GM12878 (cell line): ENCODE data around the gene POLDIP3. TPM values are rescaled to one million over a fixed set of nuclear protein-coding genes. Genes with fewer than 3 reads are reported as not detected.
A peak's percentile ranks its signal among the peaks of the same experiment; 100 is the strongest.

Experiments
- ATAC-seq: fragments of 200-7000 bp; cut with Tn5 transposase; 3 replicates; pipeline ENCODE4 v1.9.1; 2020; ENCODE audit warnings: mild to moderate bottlenecking, moderate library complexity
- BruUV-seq: library from RNA; stranded (reverse); fragments of 400-500 nt; replicated peaks from 2 replicates; lab custom pipeline; 2021; lab: Mats Ljungman, UMichigan
- CTCF ChIA-PET: fragments of 300-600 bp; sonication (Branson Sonifier 250); formaldehyde crosslinking; extraction: SDS; loops from one replicate; lab custom pipeline; 2021; ENCODE audit warnings: inconsistent platforms; lab: Yijun Ruan, JAX
- POLR2A ChIA-PET: fragments of 350-600 bp; formaldehyde crosslinking; extraction: SDS; loops from one replicate; lab custom pipeline; 2021; ENCODE audit warnings: inconsistent platforms; lab: Charles Lee
- RAD21 ChIA-PET: fragments of 300-600 bp; sonication (Branson Sonifier 250); formaldehyde crosslinking; loops from one replicate; lab custom pipeline; 2023; ENCODE audit warnings: antibody characterized with exemption; ENCODE audit not compliant: unreplicated experiment; lab: Charles Lee
- SMC1A ChIA-PET: fragments of 300-600 bp; sonication (Branson Sonifier 250); formaldehyde crosslinking; loops from one replicate; lab custom pipeline; 2023; ENCODE audit not compliant: unreplicated experiment, uncharacterized antibody; lab: Charles Lee
- DNase-seq: peaks from one replicate; pipeline ENCODE4 v3.0.0-alpha.2; 2011; ENCODE audit warnings: low read depth, low spot score
- FAIRE-seq: peaks from 3 replicates; lab custom pipeline; 2011; peaks lifted over from hg19 to GRCh38; lab: Jason Lieb, UNC
- H2AFZ ChIP-seq: 2 replicates; pipeline ENCODE4 v1.6.0; 2011; ENCODE audit warnings: low read depth, low read length, control low read depth; ENCODE audit not compliant: control insufficient read depth
- H3K27ac ChIP-seq: 2 replicates; pipeline ENCODE4 v1.5.1; 2011; ENCODE audit warnings: control low read depth; ENCODE audit not compliant: control insufficient read depth, insufficient read depth
- H3K27me3 ChIP-seq, 2 experiments: replicated peaks in 1 of 2; 2 replicates each; pipeline versions ENCODE4 v1.6.0 to v1.6.1; 2011; ENCODE audit warnings: low read length in 1 of 2; ENCODE audit not compliant: control insufficient read depth in 2 of 2, insufficient read depth in 2 of 2
- H3K36me3 ChIP-seq, 2 experiments: 2 replicates each; pipeline ENCODE4 v1.5.1; 2011; ENCODE audit warnings: low read length in 1 of 2; ENCODE audit not compliant: control insufficient read depth in 2 of 2, insufficient read depth in 2 of 2
- H3K4me1 ChIP-seq: 2 replicates; pipeline ENCODE4 v1.6.1; 2011; ENCODE audit warnings: mild to moderate bottlenecking, low read length, moderate library complexity, mixed read lengths; ENCODE audit not compliant: control insufficient read depth, insufficient read depth
- H3K4me2 ChIP-seq: 2 replicates; pipeline ENCODE4 v1.6.0; 2011; ENCODE audit warnings: control low read depth; ENCODE audit not compliant: control insufficient read depth, insufficient read depth
- H3K4me3 ChIP-seq: fragments of 200-600 bp; sonication (generic); 2 replicates; pipeline ENCODE4 v1.5.1; 2016
- H3K79me2 ChIP-seq: 2 replicates; pipeline ENCODE4 v1.6.0; 2011; ENCODE audit warnings: low read length; ENCODE audit not compliant: control insufficient read depth, insufficient read depth
- H3K9ac ChIP-seq: 2 replicates; pipeline ENCODE4 v1.8.0; 2011; ENCODE audit warnings: low read length, control low read depth, mixed read lengths; ENCODE audit not compliant: control insufficient read depth, insufficient read depth
- H3K9me3 ChIP-seq: replicated peaks from 3 replicates; pipeline ENCODE4 v1.5.1; 2011; ENCODE audit warnings: mild to moderate bottlenecking, low read length; ENCODE audit not compliant: control insufficient read depth, insufficient read depth
- H4K20me1 ChIP-seq: 2 replicates; pipeline ENCODE4 v1.6.0; 2011; ENCODE audit not compliant: control insufficient read depth, insufficient read depth
- CREM ChIP-seq: IDR thresholded peaks from 2 replicates; pipeline ENCODE4 v1.6.1; 2014; ENCODE audit warnings: antibody characterized with exemption, low read depth
- PBX3 ChIP-seq: IDR thresholded peaks from 2 replicates; pipeline ENCODE4 v1.6.1; 2011; ENCODE audit warnings: mild to moderate bottlenecking, low read depth, low read length, moderate library complexity; ENCODE audit not compliant: insufficient replicate concordance
- SPI1 ChIP-seq: IDR thresholded peaks from 2 replicates; pipeline ENCODE4 v1.6.1; 2011; ENCODE audit warnings: low read depth, mild to moderate bottlenecking, low read length, moderate library complexity, borderline replicate concordance; ENCODE audit not compliant: insufficient read depth
- WGBS: methylation state at CpG from one replicate; pipeline ENCODE4 v1.1.6; 2016; ENCODE audit warnings: low lambda C conversion rate; ENCODE audit not compliant: insufficient replicate concordance, insufficient coverage; ENCODE audit errors: missing lambda C conversion rate; 5-methylcytosine and 5-hydroxymethylcytosine counted together
- in situ Hi-C: fragments of 300-500 bp; cut with MboI; formaldehyde crosslinking; loops from 9 replicates; pipeline ENCODE4 v1.14.3; 2018; ENCODE audit warnings: mixed read lengths
- intact Hi-C: fragments of 100-400 bp; cut with micrococcal nuclease; formaldehyde crosslinking; loops from one replicate; pipeline ENCODE4 v1.14.2; 2022; ENCODE audit not compliant: unreplicated experiment
- polyA plus RNA-seq, 11 experiments: library from polyadenylated mRNA; depleted of rRNA in 4 of 11; unstranded in 6 of 11; stranded (reverse) in 5 of 11; fragments of >200 nt; fragmentation: Nextera tagmentation in 4 of 11; fragmentation: Illumina TruSeq in 1 of 11; extraction: Ambion mirVana in 4 of 11; extraction: Trizol in 1 of 11; gene quantifications; 1 replicate in 1 of 11; 2 replicates in 10 of 11; pipeline versions ENCODE4 v1.2.1 to v1.2.3, GENCODE V29; 2011 to 2016; ENCODE audit warnings: inconsistent platforms in 2 of 11, missing spikeins in 2 of 11, low read depth in 1 of 11
- total RNA-seq, 4 experiments: library from RNA; depleted of rRNA in 3 of 4; stranded (reverse); fragments of >200 nt in 3 of 4; fragmentation: Illumina TruSeq in 1 of 4; extraction: Trizol in 1 of 4; gene quantifications; 2 replicates each; pipeline versions ENCODE4 v1.2.1 to v1.2.3, GENCODE V29; 2013 to 2021
- TF ChIP-seq, protein P1 (sequence below): fragments of 150-350 bp; IDR thresholded peaks from 2 replicates; pipeline ENCODE4 v1.6.1; 2014; ENCODE audit warnings: mild to moderate bottlenecking, low read depth, low read length
- TF ChIP-seq, protein P2 (sequence below): fragments of 450-650 bp; IDR thresholded peaks from 2 replicates; pipeline ENCODE4 v1.6.1; 2017; ENCODE audit warnings: low read depth, mild to moderate bottlenecking, moderate library complexity

Gene POLDIP3
- total and polyA plus RNA-seq, 10 of the 15 experiments (the other 5 are each of a cell fraction or from before 2014, with no cell fraction given): 14.8 to 60.2 (median 49.5) TPM

- Histone ChIP-seq H3K4me3 (no peak overlapping the region), H3K36me3 (peaks cover 0 to 4% of the 10 kb centered on the region in 2 experiments; a peak in 3 of 4 replicates), H2AFZ (no peak overlapping the region), H3K79me2 (peaks cover 28% of the 10 kb centered on the region), H3K9ac (no peak overlapping the region), H3K27ac (no peak overlapping the region), H3K4me1 (peaks cover 19% of the 10 kb centered on the region), H3K4me2 (no peak overlapping the region), H3K9me3 (no peaks in the 10 kb centered on the region), H4K20me1 (no peaks in the 10 kb centered on the region; the same call in 1 of the 2 replicates), H3K27me3 (no peaks in the 10 kb centered on the region)
- no peak for ATAC-seq
- ChIA-PET RAD21 (interaction anchor here (1.5 kb wide), 1 partner anchor 16 kb away, joined by 3 read pairs; no protein-coding TSS in a partner anchor), SMC1A (no interaction called here), CTCF (interaction anchor here (1.0 to 1.4 kb wide), 2 partner anchors 16 to 180 kb away, joined by 3 to 4 read pairs; no protein-coding TSS in a partner anchor), POLR2A (no interaction called here)
- BruUV-seq: no TSS peak
- FAIRE-seq: peak; percentile 90
- in situ Hi-C loops (no loop called here), intact Hi-C loops (no loop called here)
- TF ChIP-seq CREM (no peak), PBX3 (no peak), SPI1 (no peak)
- TF ChIP-seq, protein P1, sequence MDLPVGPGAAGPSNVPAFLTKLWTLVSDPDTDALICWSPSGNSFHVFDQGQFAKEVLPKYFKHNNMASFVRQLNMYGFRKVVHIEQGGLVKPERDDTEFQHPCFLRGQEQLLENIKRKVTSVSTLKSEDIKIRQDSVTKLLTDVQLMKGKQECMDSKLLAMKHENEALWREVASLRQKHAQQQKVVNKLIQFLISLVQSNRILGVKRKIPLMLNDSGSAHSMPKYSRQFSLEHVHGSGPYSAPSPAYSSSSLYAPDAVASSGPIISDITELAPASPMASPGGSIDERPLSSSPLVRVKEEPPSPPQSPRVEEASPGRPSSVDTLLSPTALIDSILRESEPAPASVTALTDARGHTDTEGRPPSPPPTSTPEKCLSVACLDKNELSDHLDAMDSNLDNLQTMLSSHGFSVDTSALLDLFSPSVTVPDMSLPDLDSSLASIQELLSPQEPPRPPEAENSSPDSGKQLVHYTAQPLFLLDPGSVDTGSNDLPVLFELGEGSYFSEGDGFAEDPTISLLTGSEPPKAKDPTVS: no peak
- TF ChIP-seq, protein P2, sequence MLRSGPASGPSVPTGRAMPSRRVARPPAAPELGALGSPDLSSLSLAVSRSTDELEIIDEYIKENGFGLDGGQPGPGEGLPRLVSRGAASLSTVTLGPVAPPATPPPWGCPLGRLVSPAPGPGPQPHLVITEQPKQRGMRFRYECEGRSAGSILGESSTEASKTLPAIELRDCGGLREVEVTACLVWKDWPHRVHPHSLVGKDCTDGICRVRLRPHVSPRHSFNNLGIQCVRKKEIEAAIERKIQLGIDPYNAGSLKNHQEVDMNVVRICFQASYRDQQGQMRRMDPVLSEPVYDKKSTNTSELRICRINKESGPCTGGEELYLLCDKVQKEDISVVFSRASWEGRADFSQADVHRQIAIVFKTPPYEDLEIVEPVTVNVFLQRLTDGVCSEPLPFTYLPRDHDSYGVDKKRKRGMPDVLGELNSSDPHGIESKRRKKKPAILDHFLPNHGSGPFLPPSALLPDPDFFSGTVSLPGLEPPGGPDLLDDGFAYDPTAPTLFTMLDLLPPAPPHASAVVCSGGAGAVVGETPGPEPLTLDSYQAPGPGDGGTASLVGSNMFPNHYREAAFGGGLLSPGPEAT: no peak
- WGBS: 67% methylated on average over 9 of the region's 9 CpGs
- no peak for DNase-seq
These were observed 25.0 kb upstream of the POLDIP3 start for GRCh38 chr22:42639541-42640241.
